HepG2 (cell line): ENCODE results near the gene COL13A1. TPM values are rescaled to one million over a fixed set of nuclear protein-coding genes. Genes with fewer than 3 reads are reported as not detected.

Experiments
- ATAC-seq: fragments of 200-7000 bp; cut with Tn5 transposase; 3 replicates; pipeline ENCODE4 v1.9.1; 2020; ENCODE audit warnings: mild to moderate bottlenecking, moderate library complexity
- BruUV-seq: library from RNA; stranded (reverse); fragments of 400-500 nt; replicated peaks from 2 replicates; lab custom pipeline; 2021; lab: Mats Ljungman, UMichigan
- CTCF ChIA-PET: fragments of 300-600 bp; formaldehyde crosslinking; extraction: SDS; loops from one replicate; lab custom pipeline; 2021; ENCODE audit warnings: low total read pairs, inconsistent platforms, low intra/inter-chr PET ratio; lab: Yijun Ruan, JAX
- POLR2A ChIA-PET: fragments of 350-600 bp; sonication (Branson Sonifier 250); formaldehyde crosslinking; loops from one replicate; lab custom pipeline; 2020; ENCODE audit warnings: antibody characterized with exemption, inconsistent platforms; lab: Yijun Ruan, JAX
- DNase-seq: peaks from one replicate; pipeline ENCODE4 v3.0.0-alpha.2; 2015; ENCODE audit warnings: low spot score
- FAIRE-seq: peaks from 3 replicates; lab custom pipeline; 2011; peaks lifted over from hg19 to GRCh38; lab: Jason Lieb, UNC
- H2AFZ ChIP-seq: one replicate; pipeline ENCODE4 v1.6.1; 2011; ENCODE audit warnings: low read length, inconsistent platforms
- H3K27ac ChIP-seq: fragments of 300-600 bp; 3 replicates; pipeline ENCODE4 v1.8.0; 2011; ENCODE audit warnings: mixed run types, mild to moderate bottlenecking, mixed read lengths, low read length, inconsistent platforms; ENCODE audit not compliant: insufficient read depth; ENCODE audit errors: extremely low read length
- H3K27me3 ChIP-seq, 2 experiments: fragments of 200-600 bp in 1 of 2; 2 replicates in 1 of 2; 3 replicates in 1 of 2; pipeline versions ENCODE4 v1.6.0 to v1.8.0; 2011; ENCODE audit warnings: low read length in 2 of 2, mild to moderate bottlenecking in 2 of 2, moderate library complexity in 2 of 2, inconsistent platforms in 1 of 2; ENCODE audit not compliant: insufficient read depth in 2 of 2, control insufficient read depth in 1 of 2
- H3K36me3 ChIP-seq, 2 experiments: fragments of 200-600 bp in 1 of 2; replicated peaks in 1 of 2; 2 replicates in 1 of 2; 3 replicates in 1 of 2; pipeline versions ENCODE4 v1.5.1 to v1.8.0; 2011; ENCODE audit warnings: low read length in 2 of 2, inconsistent platforms in 1 of 2; ENCODE audit not compliant: insufficient read depth in 2 of 2, control insufficient read depth in 1 of 2
- H3K4me1 ChIP-seq: 2 replicates; pipeline ENCODE4 v1.5.1; 2012; ENCODE audit warnings: low read length, inconsistent platforms; ENCODE audit not compliant: insufficient read depth
- H3K4me2 ChIP-seq: 2 replicates; pipeline ENCODE4 v1.6.0; 2011; ENCODE audit warnings: low read depth, low read length, inconsistent platforms
- H3K4me3 ChIP-seq, 3 experiments: fragments of 200-600 bp in 1 of 3; sonication (generic), shearing (Covaris generic) in 1 of 3; replicated peaks in 1 of 3; 2 replicates each; pipeline ENCODE4 v1.5.1; 2011 to 2016; ENCODE audit warnings: low read length in 3 of 3, inconsistent platforms in 2 of 3, low read depth in 2 of 3, mild to moderate bottlenecking in 2 of 3, control low read depth in 1 of 3, mixed read lengths in 1 of 3; ENCODE audit not compliant: insufficient read depth in 1 of 3
- H3K79me2 ChIP-seq: one replicate; pipeline ENCODE4 v1.6.1; 2011; ENCODE audit warnings: low read length, inconsistent platforms; ENCODE audit not compliant: insufficient read depth
- H3K9ac ChIP-seq: 2 replicates; pipeline ENCODE4 v1.6.0; 2011; ENCODE audit warnings: mild to moderate bottlenecking, low read depth, low read length, inconsistent platforms; ENCODE audit not compliant: insufficient read depth
- H3K9me3 ChIP-seq: 2 replicates; pipeline ENCODE4 v1.5.1; 2012; ENCODE audit warnings: mild to moderate bottlenecking, low read length
- H4K20me1 ChIP-seq: 2 replicates; pipeline ENCODE4 v1.6.0; 2011; ENCODE audit warnings: inconsistent platforms, mild to moderate bottlenecking, low read length, moderate library complexity; ENCODE audit not compliant: insufficient read depth
- ARNT ChIP-seq: fragments of 450-650 bp; IDR thresholded peaks from 2 replicates; pipeline ENCODE4 v1.6.1; 2017
- MYNN ChIP-seq: sonication (generic); formaldehyde crosslinking; IDR thresholded peaks from 2 replicates; pipeline ENCODE4 v1.4.0; 2020; ENCODE audit warnings: mild to moderate bottlenecking, low read depth, missing genetic modification reagents
- ZBTB40 ChIP-seq, 2 experiments: fragments of 450-650 bp in 1 of 2; sonication (generic) in 1 of 2; formaldehyde crosslinking in 1 of 2; IDR thresholded peaks; 2 replicates each; pipeline versions ENCODE4 v1.6.1 to v1.8.0; 2016 to 2022; ENCODE audit warnings: antibody characterized with exemption in 1 of 2, mild to moderate bottlenecking in 1 of 2, missing genetic modification reagents in 1 of 2
- ZNF331 ChIP-seq: sonication (generic); formaldehyde crosslinking; IDR thresholded peaks from 2 replicates; pipeline ENCODE4 v1.4.0; 2020; ENCODE audit warnings: missing genetic modification reagents
- WGBS: methylation state at CpG from one replicate; pipeline ENCODE4 v1.1.6; 2017; ENCODE audit warnings: low lambda C conversion rate; 5-methylcytosine and 5-hydroxymethylcytosine counted together
- in situ Hi-C: cut with HindIII; loops from 2 replicates; pipeline ENCODE4 v1.10.0; 2017; ENCODE audit warnings: low pct_unique_long_range_greater_than_20kb; ENCODE audit not compliant: extremely low pct_ligation_motif_present
- intact Hi-C: fragments of 100-400 bp; cut with micrococcal nuclease; formaldehyde crosslinking; loops from one replicate; pipeline ENCODE4 v1.10.0; 2022; ENCODE audit not compliant: unreplicated experiment
- polyA plus RNA-seq, 8 experiments: library from polyadenylated mRNA; depleted of rRNA in 3 of 8; stranded (reverse) in 7 of 8; unstranded in 1 of 8; fragments of >200 nt; fragmentation: Illumina TruSeq in 4 of 8; extraction: Trizol in 4 of 8; gene quantifications; 2 replicates each; pipeline versions ENCODE4 v1.2.1 to v1.2.3, GENCODE V29; 2011 to 2016; ENCODE audit warnings: low read depth in 4 of 8, missing spikeins in 1 of 8, mixed read lengths in 1 of 8; ENCODE audit not compliant: insufficient read depth in 1 of 8
- total RNA-seq, 5 experiments: library from RNA; depleted of rRNA; stranded (reverse); fragments of >200 nt; fragmentation: Illumina TruSeq; extraction: Trizol; gene quantifications; 2 replicates each; pipeline ENCODE4 v1.2.3, GENCODE V29; 2016; ENCODE audit warnings: low read depth in 1 of 5

The COL13A1 gene
- total and polyA plus RNA-seq, 2 of the 13 experiments (the other 11 are each of a cell fraction or from before 2014, with no cell fraction given): 0.07 TPM; not detected in 1

GRCh38 chr10:69795242-69795934, 6.3 kb upstream of the COL13A1 start:
- H3K36me3 ChIP-seq: no peaks in the 10 kb centered on the region
- ATAC-seq (no peak), FAIRE-seq (no peak), DNase-seq (no peak)
- no peak overlapping the region for H3K9ac ChIP-seq
- H3K9me3 ChIP-seq: peaks cover 15% of the 10 kb centered on the region
- no TSS peak for BruUV-seq
- H3K79me2 ChIP-seq: no peaks in the 10 kb centered on the region
- in situ Hi-C loops (no loop called here), intact Hi-C loops (no loop called here)
- H3K27me3 ChIP-seq: peaks cover 1 to 3% of the 10 kb centered on the region in 2 experiments; a peak in 1 of 5 replicates
- no peaks in the 10 kb centered on the region for H3K4me1 ChIP-seq
- H2AFZ ChIP-seq: no peak overlapping the region
- ChIA-PET CTCF (no interaction called here), POLR2A (no interaction called here)
- no peak overlapping the region for H3K4me2 ChIP-seq
- H3K27ac ChIP-seq: no peak overlapping the region
- no peak overlapping the region for H3K4me3 ChIP-seq
- no peaks in the 10 kb centered on the region for H4K20me1 ChIP-seq
- TF ChIP-seq ZBTB40 (IDR thresholded peaks at IDR 0.05) (no peak), ZBTB40 (CRISPR knock-in tag; IDR thresholded peaks at IDR 0.05) (no peak), ARNT (no peak), ZNF331 (peak; percentile 94), MYNN (no peak)
- 0% methylated on average over 1 of the region's 1 CpG for WGBS
